ENCODE results near the gene RECQL5.

- TF ChIP-seq CTCF (IDR thresholded peaks at IDR 0.05) (no peak), POLR2A (IDR thresholded peaks at IDR 0.05) (no peak)
Measured at GRCh38 chr17:75624714-75625345, 42.1 kb downstream of the RECQL5 start.
